ENCODE measurements around the gene MAPK8IP3.

The MAPK8IP3 gene

GRCh38 chr16:1763521-1764511 lies 57.8 kb downstream of the MAPK8IP3 start:
- TF ChIP-seq CTCF (IDR thresholded peaks at IDR 0.05; ENCODE audit: low read depth, low read length), result peak; percentile 46
- H3K9me3 ChIP-seq, result no peaks in the 10 kb centered on the region
- peaks cover 79% of the 10 kb centered on the region for H3K36me3 ChIP-seq
- DNase-seq, result peak; percentile 70
- no peak overlapping the region for H3K4me3 ChIP-seq (ENCODE audit: low read depth, low read length)
- no peaks in the 10 kb centered on the region for H3K4me1 ChIP-seq
- H3K27me3 ChIP-seq, result no peaks in the 10 kb centered on the region

GRCh38 chr16:1764971-1765370 lies 59.0 kb downstream of the MAPK8IP3 start:
- no peak for DNase-seq
- Histone ChIP-seq H3K36me3 (peaks cover 80% of the 10 kb centered on the region), H3K27me3 (no peaks in the 10 kb centered on the region), H3K4me3 (ENCODE audit: low read depth, low read length) (no peak overlapping the region), H3K4me1 (peaks cover 1% of the 10 kb centered on the region), H3K9me3 (no peaks in the 10 kb centered on the region)
- TF ChIP-seq CTCF (IDR thresholded peaks at IDR 0.05; ENCODE audit: low read depth, low read length), result no peak

- peaks cover 4% of the 10 kb centered on the region for H3K4me1 ChIP-seq
- H3K9me3 ChIP-seq, result no peaks in the 10 kb centered on the region
- no peak overlapping the region for H3K4me3 ChIP-seq (ENCODE audit: low read depth, low read length)
- TF ChIP-seq CTCF (IDR thresholded peaks at IDR 0.05; ENCODE audit: low read depth, low read length), result no peak
- DNase-seq, result no peak
- no peaks in the 10 kb centered on the region for H3K27me3 ChIP-seq
- H3K36me3 ChIP-seq, result peaks cover 80% of the 10 kb centered on the region
These were observed 59.8 kb downstream of the MAPK8IP3 start for GRCh38 chr16:1765826-1766225.

- Histone ChIP-seq H3K9me3 (no peaks in the 10 kb centered on the region), H3K27me3 (no peaks in the 10 kb centered on the region), H3K4me1 (peaks cover 4% of the 10 kb centered on the region), H3K4me3 (ENCODE audit: low read depth, low read length) (no peak overlapping the region), H3K36me3 (peaks cover 77% of the 10 kb centered on the region)
- no peak for TF ChIP-seq CTCF (IDR thresholded peaks at IDR 0.05; ENCODE audit: low read depth, low read length)
- no peak for DNase-seq
These were observed 60.2 kb downstream of the MAPK8IP3 start for GRCh38 chr16:1766231-1766630.

- H3K9me3 ChIP-seq, result no peaks in the 10 kb centered on the region
- no peak for DNase-seq
- no peaks in the 10 kb centered on the region for H3K27me3 ChIP-seq
- TF ChIP-seq CTCF (IDR thresholded peaks at IDR 0.05; ENCODE audit: low read depth, low read length), result no peak
- peaks cover 4% of the 10 kb centered on the region for H3K4me1 ChIP-seq
- peaks cover 77% of the 10 kb centered on the region for H3K36me3 ChIP-seq
- H3K4me3 ChIP-seq (ENCODE audit: low read depth, low read length), result no peak overlapping the region
These were observed 60.7 kb downstream of the MAPK8IP3 start for GRCh38 chr16:1766701-1767100.
